Neural cell (in vitro differentiated cells): Measurements from ENCODE around the gene HOXC10.

Experiments used
- CTCF ChIP-seq: fragments of 450-650 bp; IDR thresholded peaks from 2 replicates; pipeline ENCODE4 v1.5.1; 2014; ENCODE audit warnings: antibody characterized with exemption, mild to moderate bottlenecking, moderate library complexity; ENCODE audit not compliant: poor library complexity, severe bottlenecking
- EP300 ChIP-seq: fragments of 450-650 bp; conservative IDR thresholded peaks from 2 replicates; pipeline ENCODE4 v1.6.1; 2014; ENCODE audit warnings: antibody characterized with exemption, mild to moderate bottlenecking, moderate library complexity; ENCODE audit not compliant: poor library complexity, severe bottlenecking
- EZH2 ChIP-seq: fragments of 200-600, 300-800 bp; shearing (Covaris generic), sonication (generic); IDR thresholded peaks from 2 replicates; pipeline ENCODE4 v1.6.1; 2014; ENCODE audit warnings: antibody characterized with exemption, low read length, borderline replicate concordance, mild to moderate bottlenecking; ENCODE audit not compliant: insufficient read depth, poor library complexity, severe bottlenecking
- POLR2AphosphoS5 ChIP-seq: IDR thresholded peaks from 2 replicates; pipeline ENCODE4 v1.6.1; 2012
- REST ChIP-seq: IDR thresholded peaks from 2 replicates; pipeline ENCODE4 v1.6.1; 2012; ENCODE audit warnings: borderline replicate concordance
- SMC3 ChIP-seq: fragments of 450-650 bp; conservative IDR thresholded peaks from 2 replicates; pipeline ENCODE4 v1.6.1; 2014; ENCODE audit warnings: antibody characterized with exemption, mild to moderate bottlenecking, moderate library complexity; ENCODE audit not compliant: poor library complexity

GRCh38 chr12:53953831-53954693 lies 30.9 kb upstream of the HOXC10 start:
- no peak for TF ChIP-seq CTCF
- TF ChIP-seq POLR2AphosphoS5, result no peak
- no peak for TF ChIP-seq EP300
- no peak for TF ChIP-seq SMC3
- TF ChIP-seq REST, result no peak
- no peak for TF ChIP-seq EZH2
